HG03025 (cell line): ENCODE results near the gene IFNA13.
"Not testable (repeated sequence)": the region's sequence is repeated elsewhere in the genome, so short reads cannot be mapped to it uniquely, and the experiment has no call there.

Experiments
- ATAC-seq: cut with Tn5 transposase; IDR thresholded peaks from one replicate; pipeline ENCODE4 v1.9.1; 2021; ENCODE audit warnings: mild to moderate bottlenecking, moderate library complexity; ENCODE audit not compliant: unreplicated experiment, low FRiP score

Gene IFNA13

DNA sequence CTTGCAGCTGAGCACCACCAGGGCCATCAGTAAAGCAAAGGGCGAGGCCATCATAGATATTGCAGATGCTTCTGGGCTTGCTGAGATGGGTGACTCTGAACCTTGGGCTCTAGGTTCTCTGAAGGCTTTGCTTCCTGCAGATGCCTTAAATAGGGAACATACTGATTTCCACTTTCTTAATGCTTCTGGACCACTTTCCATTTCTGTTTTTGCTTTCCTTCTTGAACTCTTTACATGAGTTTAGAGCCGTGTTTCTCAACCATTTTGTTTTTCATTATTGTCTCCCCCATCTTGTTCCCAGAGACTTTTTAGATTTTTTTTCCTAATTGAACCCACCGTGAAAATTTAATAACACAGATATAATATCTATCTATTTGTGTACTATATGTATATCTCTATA is at the start of gene IFNA13:
TSS of gene IFNA13 (minus strand) at position 101 of the 400 bp plus-strand sequence. CDS start at position 54, 47 bp downstream.
- ATAC-seq, result no peak

DNA sequence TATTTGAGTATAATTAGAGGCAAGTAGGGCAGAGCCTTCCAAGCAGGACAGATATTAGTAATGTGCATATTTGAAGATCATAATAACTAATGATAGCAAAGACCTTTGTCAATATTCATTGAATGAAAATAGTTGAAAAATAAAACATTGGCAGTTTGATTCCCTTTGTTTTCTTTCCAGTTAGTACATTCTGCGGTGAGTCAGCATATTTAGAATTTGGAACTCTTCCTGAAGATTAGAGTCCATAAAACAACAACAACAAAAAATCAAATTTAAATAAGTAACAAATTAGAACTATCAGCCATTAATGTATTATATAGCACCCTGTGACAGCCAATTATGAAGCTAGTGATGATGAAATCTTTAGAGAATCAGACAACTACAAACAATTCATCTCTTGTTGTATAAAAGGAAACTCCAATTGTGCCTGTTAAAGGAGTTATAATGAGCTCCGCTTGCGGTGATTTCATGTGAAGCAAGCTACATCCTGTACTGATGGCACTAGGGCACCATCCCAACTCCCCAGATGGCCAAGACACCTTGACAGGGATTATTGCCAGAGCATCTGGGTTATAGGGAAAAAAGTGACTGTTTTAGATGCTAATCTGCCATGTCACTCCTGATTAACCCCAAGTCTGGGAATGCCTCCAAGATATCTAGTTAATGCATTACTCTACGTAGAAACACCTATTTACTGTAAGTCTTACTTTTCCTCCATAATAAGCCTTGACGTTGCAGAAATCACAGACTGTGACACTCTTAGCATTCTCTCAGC is 47.8 kb upstream of the IFNA13 start:
- no peak for ATAC-seq

DNA sequence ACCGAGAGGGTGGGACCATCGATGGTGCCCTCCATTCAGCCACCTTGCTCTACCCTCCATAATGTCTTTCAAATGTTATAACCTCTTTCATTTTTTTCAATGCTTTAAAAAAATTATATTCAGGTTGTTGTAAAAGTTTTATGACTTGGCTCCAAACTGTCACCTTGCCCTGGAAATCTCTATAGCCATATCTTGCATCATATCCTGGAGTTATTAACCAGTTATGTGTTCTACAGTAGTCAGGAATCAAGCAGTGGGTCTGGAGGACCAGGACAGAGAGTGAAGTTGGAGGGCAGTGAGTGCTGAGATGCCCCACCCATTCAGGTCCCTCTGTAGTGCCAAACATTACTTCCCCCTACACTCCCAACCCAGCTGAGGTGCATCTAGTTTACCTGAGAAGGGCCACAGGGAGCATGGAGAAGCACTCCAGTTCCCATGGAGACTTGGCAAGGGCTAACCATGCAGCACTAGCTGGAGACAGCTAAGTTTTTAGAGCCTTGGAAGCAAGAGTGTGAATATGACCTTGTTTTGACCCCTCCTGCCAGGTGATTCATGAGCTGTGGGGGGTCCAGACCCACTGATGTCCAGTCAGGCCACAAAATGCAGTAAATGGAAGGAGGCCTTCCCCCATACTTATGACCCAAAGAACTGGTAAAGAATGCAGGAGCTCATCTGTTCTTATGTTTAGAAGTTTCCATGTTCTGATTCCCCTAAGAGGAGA is 46.5 kb upstream of the IFNA13 start:
- ATAC-seq, result no peak

- no peak for ATAC-seq
These were observed 45.8 kb upstream of the IFNA13 start for GRCh38 chr9:21413624-21414023.

- no peak for ATAC-seq
These were observed 45.3 kb upstream of the IFNA13 start for GRCh38 chr9:21413151-21413550.

DNA sequence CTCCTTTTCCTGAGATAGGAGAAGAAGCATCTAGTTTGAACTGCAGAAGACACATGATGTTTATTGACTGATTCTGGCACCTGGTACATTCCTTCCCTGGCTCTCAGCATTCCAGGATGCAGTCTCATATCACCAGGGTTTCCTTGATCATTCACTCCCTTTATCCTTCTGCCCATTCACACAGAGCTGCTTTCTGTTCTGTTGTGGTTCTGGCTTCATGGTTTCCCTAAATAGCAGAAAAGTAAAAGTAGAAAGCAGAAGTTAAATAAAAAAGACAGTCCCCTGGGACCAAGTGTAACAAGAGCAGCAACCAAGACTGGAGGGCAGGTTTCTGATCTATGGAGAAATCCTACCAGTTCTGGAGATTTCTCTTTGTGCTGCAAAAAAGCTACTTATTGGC is 44.2 kb upstream of the IFNA13 start:
- no peak for ATAC-seq

GRCh38 chr9:21408817-21409216 is 41.0 kb upstream of the IFNA13 start, which contains the start of gene IFNA8:
Gene IFNA8 (plus strand): TSS chr9:21409117. CDS start chr9:21409177, 60 bp downstream.
- no peak for ATAC-seq

DNA sequence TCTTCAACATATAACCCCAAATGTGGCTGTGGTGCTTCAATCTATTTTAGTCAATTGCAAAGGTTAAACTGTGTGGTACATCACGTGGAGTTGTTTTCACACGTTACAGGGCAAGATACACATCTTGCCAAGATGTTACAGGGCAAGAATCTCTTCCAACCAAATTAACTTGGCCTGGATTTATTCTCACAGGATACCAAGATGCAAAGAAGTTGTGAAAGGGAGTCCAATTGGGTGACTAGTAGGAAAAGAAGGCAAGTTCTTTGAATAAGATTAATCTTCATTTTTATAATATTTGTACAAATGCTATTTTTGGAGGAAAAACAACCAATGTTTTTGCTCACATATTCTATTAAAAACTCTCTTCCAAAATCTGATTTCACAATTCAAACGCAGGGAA is 36.3 kb upstream of the IFNA13 start:
- no peak for ATAC-seq

GRCh38 chr9:21402386-21403251 is 34.8 kb upstream of the IFNA13 start:
- no peak for ATAC-seq

DNA sequence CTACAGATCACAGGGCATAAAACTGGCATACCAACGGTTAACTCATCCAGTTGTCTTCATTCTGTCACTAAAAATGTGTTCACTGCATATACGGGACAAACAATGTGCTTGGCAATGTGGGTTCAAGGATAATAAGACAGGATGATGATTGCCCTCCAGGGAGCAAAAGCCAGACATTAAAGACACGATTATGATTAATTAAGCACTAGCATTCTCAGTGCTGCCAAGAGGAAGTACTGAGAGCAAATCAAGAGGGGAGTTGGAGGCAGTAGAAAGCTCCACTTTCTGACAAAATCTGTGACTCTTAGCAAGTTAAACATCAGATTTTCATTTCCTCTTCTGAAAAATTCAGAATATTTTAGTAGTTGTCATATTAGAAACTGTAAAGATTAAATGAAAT is 32.1 kb upstream of the IFNA13 start:
- ATAC-seq, result no peak

- ATAC-seq, result no peak
These were observed 31.2 kb upstream of the IFNA13 start for GRCh38 chr9:21398955-21399489.

GRCh38 chr9:21395778-21396717 is 28.2 kb upstream of the IFNA13 start:
- ATAC-seq, result peak; percentile 62

GRCh38 chr9:21392270-21392669 is 24.4 kb upstream of the IFNA13 start:
- ATAC-seq, result no peak

GRCh38 chr9:21385131-21385670 is 17.3 kb upstream of the IFNA13 start, which contains the start of gene IFNA2:
Gene IFNA2 (minus strand): TSS chr9:21385398. CDS start chr9:21385329, 69 bp downstream.
- no peak for ATAC-seq

GRCh38 chr9:21383627-21384026 is 15.8 kb upstream of the IFNA13 start:
- no peak for ATAC-seq

GRCh38 chr9:21381448-21382339 is 13.8 kb upstream of the IFNA13 start:
- ATAC-seq, result peak; percentile 99

GRCh38 chr9:21371467-21371866 is 3.6 kb upstream of the IFNA13 start:
- not testable (repeated sequence) for ATAC-seq

DNA sequence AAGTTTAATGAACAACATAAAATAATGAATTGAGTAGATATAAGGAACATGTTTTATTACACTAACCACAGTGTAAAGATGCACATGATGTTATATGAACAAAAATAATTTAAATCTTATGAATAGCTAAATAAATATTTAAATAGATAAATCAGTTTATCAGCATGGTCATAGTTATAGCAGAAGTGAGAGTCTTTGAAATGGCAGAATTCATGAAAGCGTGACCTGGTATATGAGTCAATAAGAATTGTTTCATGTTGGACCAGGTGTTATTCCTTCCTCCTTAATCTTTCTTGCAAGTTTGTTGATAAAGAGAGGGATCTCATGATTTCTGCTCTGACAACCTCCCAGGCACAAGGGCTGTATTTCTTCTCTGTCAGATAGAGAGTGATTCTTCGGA is 688 bp downstream of the IFNA13 start:
- peak; percentile 68 for ATAC-seq
